ENCODE data around the gene C9orf85. TPM values are rescaled to one million over a fixed set of nuclear protein-coding genes. Genes with fewer than 3 reads are reported as not detected.

Gene C9orf85
- total RNA-seq, 1 experiment from 2014 or later = 20.2 TPM

DNA sequence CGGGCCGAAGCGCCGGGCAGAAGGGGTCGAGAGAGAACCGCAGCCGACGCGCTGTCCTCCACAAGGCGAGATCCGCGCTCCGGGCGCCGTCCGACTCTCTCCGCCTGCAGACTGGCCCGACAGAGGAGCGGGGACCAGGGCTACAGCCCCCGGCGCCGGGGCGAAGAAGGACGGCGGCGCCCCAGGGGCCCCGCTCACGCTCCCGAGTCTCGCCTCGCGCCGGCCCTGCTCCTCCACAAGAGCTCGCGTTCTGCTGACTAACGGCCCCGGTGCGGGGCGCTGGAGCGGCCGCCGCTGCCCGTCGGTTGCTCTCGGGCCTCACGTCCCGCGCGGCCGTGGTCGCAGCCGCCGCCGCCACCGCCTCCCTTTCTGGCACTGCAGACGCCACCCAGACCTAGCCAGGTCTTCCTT, 784 bp upstream of the C9orf85 start:
- peaks cover 60% of the 10 kb centered on the region for H3K4me1 Mint-ChIP-seq

DNA sequence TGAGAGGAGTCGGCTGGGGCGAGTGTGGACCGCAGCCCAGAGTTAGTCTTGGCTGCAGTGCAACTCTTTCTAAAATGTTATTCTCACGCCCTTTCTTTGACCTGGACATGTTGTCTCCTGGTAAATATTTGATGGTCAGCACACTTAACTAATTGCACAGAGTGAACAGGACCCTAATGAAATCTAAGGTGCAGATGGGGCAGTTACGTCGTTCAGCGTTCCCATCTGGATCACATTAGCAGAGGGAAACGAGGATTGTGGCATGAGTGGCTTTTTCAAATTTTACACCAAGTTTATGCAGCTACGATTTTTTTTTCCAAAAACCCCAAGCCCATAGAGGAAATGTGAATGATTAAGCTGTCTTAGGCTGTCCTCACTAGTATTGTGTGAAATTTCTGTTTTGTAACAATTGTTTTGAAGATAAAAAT, 483 bp downstream of the C9orf85 start:
- Mint-ChIP-seq H3K4me3 (peak overlapping the region; percentile 100), H3K36me3 (peaks cover 2% of the 10 kb centered on the region), H3K9me3 (no peaks in the 10 kb centered on the region), H3K27ac (peak overlapping the region; percentile 98), H3K4me1 (peaks cover 52% of the 10 kb centered on the region), H3K27me3 (ENCODE audit: low read depth) (no peaks in the 10 kb centered on the region)
- ATAC-seq = no peak
- DNase-seq (ENCODE audit: low spot score) = no peak
- CTCF ChIA-PET = interaction anchor here (1.4 to 2.1 kb wide), 4 partner anchors 9 to 113 kb away, joined by 4 to 12 read pairs (median 8); no protein-coding TSS in a partner anchor
- POLR2A ChIA-PET = interaction anchor here (0.8 to 1.5 kb wide), 8 partner anchors 9 to 73 kb away, joined by 3 to 18 read pairs (median 3); no protein-coding TSS in a partner anchor
- TF ChIP-seq, protein P1, sequence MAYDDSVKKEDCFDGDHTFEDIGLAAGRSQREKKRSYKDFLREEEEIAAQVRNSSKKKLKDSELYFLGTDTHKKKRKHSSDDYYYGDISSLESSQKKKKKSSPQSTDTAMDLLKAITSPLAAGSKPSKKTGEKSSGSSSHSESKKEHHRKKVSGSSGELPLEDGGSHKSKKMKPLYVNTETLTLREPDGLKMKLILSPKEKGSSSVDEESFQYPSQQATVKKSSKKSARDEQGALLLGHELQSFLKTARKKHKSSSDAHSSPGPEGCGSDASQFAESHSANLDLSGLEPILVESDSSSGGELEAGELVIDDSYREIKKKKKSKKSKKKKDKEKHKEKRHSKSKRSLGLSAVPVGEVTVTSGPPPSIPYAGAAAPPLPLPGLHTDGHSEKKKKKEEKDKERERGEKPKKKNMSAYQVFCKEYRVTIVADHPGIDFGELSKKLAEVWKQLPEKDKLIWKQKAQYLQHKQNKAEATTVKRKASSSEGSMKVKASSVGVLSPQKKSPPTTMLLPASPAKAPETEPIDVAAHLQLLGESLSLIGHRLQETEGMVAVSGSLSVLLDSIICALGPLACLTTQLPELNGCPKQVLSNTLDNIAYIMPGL (CRISPR knock-in tag; IDR thresholded peaks at IDR 0.05) = 0 out of 2 replicates have a peak, but pooled peaks have one; percentile 45
- TF ChIP-seq TEAD4 (CRISPR knock-in tag; IDR thresholded peaks at IDR 0.05) = no peak
- TF ChIP-seq E2F1 (CRISPR knock-in tag; IDR thresholded peaks at IDR 0.05) = no peak

More for the DNA sequence above, 784 bp upstream of the C9orf85 start:
- TF ChIP-seq SMAD4 (CRISPR knock-in tag; IDR thresholded peaks at IDR 0.05) = no peak
- 0 out of 2 replicates have a peak, but pooled peaks have one; percentile 50 for TF ChIP-seq FOXP1 (CRISPR knock-in tag; IDR thresholded peaks at IDR 0.05; ENCODE audit: borderline replicate concordance)
- 0 out of 2 replicates have a peak, but pooled peaks have one; percentile 20 for TF ChIP-seq MYBL2 (CRISPR knock-in tag; IDR thresholded peaks at IDR 0.05)
- TF ChIP-seq STAT6 (CRISPR knock-in tag; conservative IDR thresholded peaks at IDR 0.05; ENCODE audit: low read depth) = no peak
- TF ChIP-seq ZNF671 (CRISPR knock-in tag; IDR thresholded peaks at IDR 0.05) = no peak
- no peak for TF ChIP-seq TEAD4 (CRISPR knock-in tag; IDR thresholded peaks at IDR 0.05)
- H3K36me3 Mint-ChIP-seq = peaks cover 10% of the 10 kb centered on the region
- no peaks in the 10 kb centered on the region for H3K27me3 Mint-ChIP-seq (ENCODE audit: low read depth)
- peak overlapping the region; percentile 100 for H3K27ac Mint-ChIP-seq
- CTCF ChIA-PET = interaction anchor here (0.8 to 2.1 kb wide), 9 partner anchors 10 to 129 kb away, joined by 3 to 12 read pairs (median 5); no protein-coding TSS in a partner anchor
- no peak for DNase-seq (ENCODE audit: low spot score)
- ATAC-seq = no peak
- H3K4me3 Mint-ChIP-seq = peak overlapping the region; percentile 100
- POLR2A ChIA-PET = interaction anchor here (0.9 to 1.5 kb wide), 16 partner anchors 9 to 143 kb away, joined by 3 to 18 read pairs (median 3); no protein-coding TSS in a partner anchor
- H3K9me3 Mint-ChIP-seq = no peaks in the 10 kb centered on the region

DNA sequence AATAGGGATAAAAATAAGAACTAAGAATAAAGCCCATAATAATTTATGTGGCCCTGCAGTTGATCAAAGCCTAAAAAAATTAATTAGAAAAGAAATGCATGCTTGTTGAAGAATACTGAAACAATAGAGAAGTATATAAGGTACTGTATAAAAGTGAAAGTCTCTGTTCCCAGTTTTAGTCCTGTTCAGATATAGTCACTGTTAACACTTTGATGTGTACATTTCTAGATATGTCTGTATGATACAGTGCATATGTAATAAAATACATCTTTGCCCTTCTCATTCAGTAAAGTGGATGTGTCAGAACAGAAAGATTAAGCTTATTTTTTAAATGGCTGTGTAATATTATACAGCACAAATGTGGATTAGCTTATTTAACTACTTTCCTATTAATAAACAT, 4.1 kb downstream of the C9orf85 start:
- H3K9me3 Mint-ChIP-seq = peaks cover 23% of the 10 kb centered on the region
- TF ChIP-seq ZNF423 (CRISPR knock-in tag; IDR thresholded peaks at IDR 0.05) (no peak), ATF6 (CRISPR knock-in tag; IDR thresholded peaks at IDR 0.05) (no peak)
- TF ChIP-seq, protein P1 (CRISPR knock-in tag; IDR thresholded peaks at IDR 0.05) = no peak
- H3K4me1 Mint-ChIP-seq = peaks cover 51% of the 10 kb centered on the region
- POLR2A ChIA-PET = no interaction called here
- H3K27ac Mint-ChIP-seq = 0 out of 2 replicates have a peak overlapping the region, but pooled peaks have one; percentile 36
- peaks cover 34% of the 10 kb centered on the region for H3K36me3 Mint-ChIP-seq
- DNase-seq (ENCODE audit: low spot score) (no peak), ATAC-seq (no peak)
- H3K4me3 Mint-ChIP-seq = no peak overlapping the region
- H3K27me3 Mint-ChIP-seq (ENCODE audit: low read depth) = no peaks in the 10 kb centered on the region
- CTCF ChIA-PET = no interaction called here

Data from WTC11 (cell line).